Measurements from ENCODE around the gene PFDN1. TPM values are rescaled to one million over a fixed set of nuclear protein-coding genes. Genes with fewer than 3 reads are reported as not detected.

The PFDN1 gene
- total and polyA plus RNA-seq, 4 donors, result 57.0 to 127 (median 95.8) TPM

- Histone ChIP-seq H3K27ac (ENCODE audit: low read depth, low read length) (no peak overlapping the region), H3K4me1 (ENCODE audit: control insufficient read depth, insufficient read depth, low read length) (peaks cover 4% of the 10 kb centered on the region), H3K4me3 (ENCODE audit: low read depth, low read length) (no peak overlapping the region), H3K9me3 (ENCODE audit: control insufficient read depth, insufficient read depth, low read length) (no peaks in the 10 kb centered on the region), H3K27me3 (ENCODE audit: control insufficient read depth, insufficient read depth, low read length) (no peaks in the 10 kb centered on the region), H3K36me3 (ENCODE audit: control insufficient read depth, insufficient read depth, low read length) (no peaks in the 10 kb centered on the region)
- WGBS (ENCODE audit: insufficient coverage), result 78% methylated on average over 3 of the region's 3 CpGs
- no peak for DNase-seq (ENCODE audit: low read depth in 4 of 6, low spot score in 6 of 6)
Observed at GRCh38 chr5:140225396-140225795, 77.5 kb downstream of the PFDN1 start.

- Histone ChIP-seq H3K36me3 (ENCODE audit: control insufficient read depth, insufficient read depth, low read length) (no peaks in the 10 kb centered on the region), H3K4me3 (ENCODE audit: low read depth, low read length) (no peak overlapping the region), H3K27me3 (ENCODE audit: control insufficient read depth, insufficient read depth, low read length) (no peaks in the 10 kb centered on the region), H3K4me1 (ENCODE audit: control insufficient read depth, insufficient read depth, low read length) (peaks cover 8% of the 10 kb centered on the region), H3K27ac (ENCODE audit: low read depth, low read length) (no peak overlapping the region), H3K9me3 (ENCODE audit: control insufficient read depth, insufficient read depth, low read length) (no peaks in the 10 kb centered on the region)
- WGBS (ENCODE audit: insufficient coverage), result 74% methylated on average over 2 of the region's 3 CpGs
- DNase-seq (ENCODE audit: low read depth in 4 of 6, low spot score in 6 of 6), result no peak
Observed at GRCh38 chr5:140224658-140225057, 78.2 kb downstream of the PFDN1 start.

- H3K36me3 ChIP-seq (ENCODE audit: control insufficient read depth, insufficient read depth, low read length), result no peaks in the 10 kb centered on the region
- H3K4me1 ChIP-seq (ENCODE audit: control insufficient read depth, insufficient read depth, low read length), result peaks cover 8% of the 10 kb centered on the region
- H3K27me3 ChIP-seq (ENCODE audit: control insufficient read depth, insufficient read depth, low read length), result no peaks in the 10 kb centered on the region
- H3K27ac ChIP-seq (ENCODE audit: low read depth, low read length), result no peak overlapping the region
- no peak overlapping the region for H3K4me3 ChIP-seq (ENCODE audit: low read depth, low read length)
- H3K9me3 ChIP-seq (ENCODE audit: control insufficient read depth, insufficient read depth, low read length), result no peaks in the 10 kb centered on the region
- WGBS (ENCODE audit: insufficient coverage), result 77% methylated on average over 2 of the region's 3 CpGs
- DNase-seq (ENCODE audit: low read depth in 4 of 6, low spot score in 6 of 6), result no peak
Observed at GRCh38 chr5:140223567-140223966, 79.3 kb downstream of the PFDN1 start.

- WGBS (ENCODE audit: insufficient coverage), result 100% methylated on average over 1 of the region's 1 CpG
- Histone ChIP-seq H3K36me3 (ENCODE audit: control insufficient read depth, insufficient read depth, low read length) (no peaks in the 10 kb centered on the region), H3K4me3 (ENCODE audit: low read depth, low read length) (no peak overlapping the region), H3K4me1 (ENCODE audit: control insufficient read depth, insufficient read depth, low read length) (peaks cover 8% of the 10 kb centered on the region), H3K9me3 (ENCODE audit: control insufficient read depth, insufficient read depth, low read length) (no peaks in the 10 kb centered on the region), H3K27me3 (ENCODE audit: control insufficient read depth, insufficient read depth, low read length) (no peaks in the 10 kb centered on the region), H3K27ac (ENCODE audit: low read depth, low read length) (no peak overlapping the region)
- DNase-seq (ENCODE audit: low read depth in 4 of 6, low spot score in 6 of 6), result no peak
Observed at GRCh38 chr5:140222416-140222815, 80.5 kb downstream of the PFDN1 start.

- Histone ChIP-seq H3K4me1 (ENCODE audit: control insufficient read depth, insufficient read depth, low read length) (peaks cover 8% of the 10 kb centered on the region), H3K27me3 (ENCODE audit: control insufficient read depth, insufficient read depth, low read length) (no peaks in the 10 kb centered on the region), H3K27ac (ENCODE audit: low read depth, low read length) (no peak overlapping the region), H3K9me3 (ENCODE audit: control insufficient read depth, insufficient read depth, low read length) (no peaks in the 10 kb centered on the region), H3K4me3 (ENCODE audit: low read depth, low read length) (no peak overlapping the region), H3K36me3 (ENCODE audit: control insufficient read depth, insufficient read depth, low read length) (no peaks in the 10 kb centered on the region)
- no peak for DNase-seq (ENCODE audit: low read depth in 4 of 6, low spot score in 6 of 6)
- 93% methylated on average over 4 of the region's 5 CpGs for WGBS (ENCODE audit: insufficient coverage)
Observed at GRCh38 chr5:140221697-140222223, 81.1 kb downstream of the PFDN1 start.

- Histone ChIP-seq H3K9me3 (ENCODE audit: control insufficient read depth, insufficient read depth, low read length) (no peaks in the 10 kb centered on the region), H3K27me3 (ENCODE audit: control insufficient read depth, insufficient read depth, low read length) (no peaks in the 10 kb centered on the region), H3K4me1 (ENCODE audit: control insufficient read depth, insufficient read depth, low read length) (peaks cover 8% of the 10 kb centered on the region), H3K27ac (ENCODE audit: low read depth, low read length) (no peak overlapping the region), H3K36me3 (ENCODE audit: control insufficient read depth, insufficient read depth, low read length) (no peaks in the 10 kb centered on the region), H3K4me3 (ENCODE audit: low read depth, low read length) (no peak overlapping the region)
- 63% methylated on average over 1 of the region's 1 CpG for WGBS (ENCODE audit: insufficient coverage)
- DNase-seq (ENCODE audit: low read depth in 4 of 6, low spot score in 6 of 6), result no peak
Observed at GRCh38 chr5:140220698-140221064, 82.2 kb downstream of the PFDN1 start.

- H3K9me3 ChIP-seq (ENCODE audit: control insufficient read depth, insufficient read depth, low read length), result no peaks in the 10 kb centered on the region
- no peak overlapping the region for H3K4me3 ChIP-seq (ENCODE audit: low read depth, low read length)
- no peak overlapping the region for H3K27ac ChIP-seq (ENCODE audit: low read depth, low read length)
- no peaks in the 10 kb centered on the region for H3K27me3 ChIP-seq (ENCODE audit: control insufficient read depth, insufficient read depth, low read length)
- no peaks in the 10 kb centered on the region for H3K36me3 ChIP-seq (ENCODE audit: control insufficient read depth, insufficient read depth, low read length)
- peaks cover 8% of the 10 kb centered on the region for H3K4me1 ChIP-seq (ENCODE audit: control insufficient read depth, insufficient read depth, low read length)
- DNase-seq (ENCODE audit: low read depth in 4 of 6, low spot score in 6 of 6), result no peak
- 50% methylated on average over 1 of the region's 3 CpGs for WGBS (ENCODE audit: insufficient coverage)
Observed at GRCh38 chr5:140220032-140220697, 82.7 kb downstream of the PFDN1 start.

GRCh38 chr5:140219068-140219991, 83.6 kb downstream of the PFDN1 start:
- H3K4me1 ChIP-seq (ENCODE audit: control insufficient read depth, insufficient read depth, low read length), result peaks cover 8% of the 10 kb centered on the region
- H3K9me3 ChIP-seq (ENCODE audit: control insufficient read depth, insufficient read depth, low read length), result no peaks in the 10 kb centered on the region
- whole genome bisulfite sequencing (ENCODE audit: insufficient coverage), result 64% methylated on average over 5 of the region's 9 CpGs
- H3K27me3 ChIP-seq (ENCODE audit: control insufficient read depth, insufficient read depth, low read length), result no peaks in the 10 kb centered on the region
- H3K27ac ChIP-seq (ENCODE audit: low read depth, low read length), result no peak overlapping the region
- H3K36me3 ChIP-seq (ENCODE audit: control insufficient read depth, insufficient read depth, low read length), result no peaks in the 10 kb centered on the region
- no peak overlapping the region for H3K4me3 ChIP-seq (ENCODE audit: low read depth, low read length)
- DNase-seq (ENCODE audit: low read depth in 4 of 6, low spot score in 6 of 6), result peak in 2 of 6 donors; percentile 26 to 43

GRCh38 chr5:140217299-140218026, 85.4 kb downstream of the PFDN1 start:
- H3K9me3 ChIP-seq (ENCODE audit: control insufficient read depth, insufficient read depth, low read length), result no peaks in the 10 kb centered on the region
- H3K36me3 ChIP-seq (ENCODE audit: control insufficient read depth, insufficient read depth, low read length), result no peaks in the 10 kb centered on the region
- no peak overlapping the region for H3K27ac ChIP-seq (ENCODE audit: low read depth, low read length)
- no CpG with 5 or more reads among the region's 1 CpG for WGBS (ENCODE audit: insufficient coverage)
- H3K4me3 ChIP-seq (ENCODE audit: low read depth, low read length), result no peak overlapping the region
- no peak for DNase-seq (ENCODE audit: low read depth in 4 of 6, low spot score in 6 of 6)
- H3K4me1 ChIP-seq (ENCODE audit: control insufficient read depth, insufficient read depth, low read length), result peaks cover 8% of the 10 kb centered on the region
- no peaks in the 10 kb centered on the region for H3K27me3 ChIP-seq (ENCODE audit: control insufficient read depth, insufficient read depth, low read length)
